NCI-H1092 (cell line): Measurements from ENCODE around the gene VWA8.
A peak's percentile ranks its signal among the peaks of the same experiment; 100 is the strongest.
"Not testable (repeated sequence)": the region's sequence is repeated elsewhere in the genome, so short reads cannot be mapped to it uniquely, and the experiment has no call there.

Source experiments
- DNase-seq: peaks from one replicate; lab custom pipeline; 2025; lab: John Stamatoyannopoulos, UW

VWA8 gene

DNA sequence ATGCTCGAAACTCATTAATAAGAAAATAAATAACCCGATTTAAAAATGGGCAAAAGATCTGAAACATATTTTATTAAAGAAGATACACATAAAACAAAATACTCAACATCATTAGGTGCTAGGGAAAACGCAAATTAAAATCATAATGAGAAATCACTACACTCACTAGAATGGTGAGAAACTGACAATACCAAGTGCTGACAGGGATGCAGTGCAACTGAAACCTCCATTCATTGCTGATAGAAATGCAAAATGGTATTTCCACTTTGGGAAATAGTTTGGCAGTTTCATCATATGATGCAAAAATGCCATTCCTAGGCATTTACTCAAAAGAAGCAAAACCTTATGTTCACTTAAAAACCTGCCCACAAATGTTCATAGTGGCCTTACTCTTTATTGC, 278.1 kb downstream of the VWA8 start:
- DNase-seq: no peak

DNA sequence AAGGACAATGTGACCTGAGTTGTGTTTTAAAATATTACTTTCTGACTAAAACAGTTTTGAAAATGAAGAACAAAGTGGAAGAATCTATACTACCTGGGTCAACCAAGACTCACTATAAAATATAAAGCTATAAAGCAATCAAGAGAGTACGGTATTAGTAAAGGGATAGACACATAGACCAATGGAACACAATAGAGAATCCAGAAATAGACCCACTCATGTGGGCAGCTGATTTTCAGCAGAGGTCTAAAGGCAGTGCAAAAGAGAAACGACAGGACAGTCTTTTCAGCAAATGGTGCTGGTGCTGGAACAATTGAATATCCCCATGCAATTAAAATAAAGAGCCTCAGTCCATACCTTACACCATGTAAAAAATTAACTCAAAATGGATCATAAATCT, 278.9 kb downstream of the VWA8 start:
- DNase-seq: no peak

DNA sequence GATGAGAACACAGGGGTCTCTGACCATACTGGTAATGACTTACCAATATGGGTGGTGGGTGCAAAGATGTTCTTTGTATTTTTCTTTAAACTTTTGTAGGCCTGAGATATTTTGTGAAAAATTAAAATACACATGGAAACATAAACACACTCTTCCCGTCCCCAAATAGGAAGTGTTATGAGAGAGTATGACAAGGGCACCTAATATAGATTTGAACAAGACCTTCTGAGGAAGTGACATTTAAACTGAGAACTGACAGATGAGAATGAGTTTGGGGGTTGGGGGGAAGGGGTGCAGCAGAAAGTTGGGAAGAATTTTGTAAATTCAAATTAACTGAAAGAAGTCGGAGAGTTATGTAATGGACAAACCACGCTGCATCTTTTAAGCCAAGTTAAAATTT, 279.3 kb downstream of the VWA8 start:
- DNase-seq: no peak

DNA sequence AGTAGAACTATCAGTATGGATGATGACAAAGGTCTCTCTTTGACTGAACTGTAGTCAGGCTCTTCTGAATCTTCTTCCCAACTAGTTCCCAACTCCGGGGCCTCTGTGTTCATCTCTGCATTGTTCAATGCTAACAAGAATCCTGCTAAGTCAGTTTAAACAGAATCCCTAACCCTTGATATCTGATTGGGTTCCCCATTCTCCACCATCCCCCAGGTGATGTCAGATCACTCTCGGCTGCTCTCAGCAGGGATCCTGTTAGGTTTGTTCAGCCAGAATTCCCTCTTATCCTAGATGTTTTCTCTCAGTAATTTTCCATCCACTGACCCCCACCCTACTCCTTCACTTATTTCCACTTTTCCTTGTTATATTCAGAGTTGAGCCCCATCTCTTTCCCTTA, 280.0 kb downstream of the VWA8 start:
- no peak for DNase-seq

DNA sequence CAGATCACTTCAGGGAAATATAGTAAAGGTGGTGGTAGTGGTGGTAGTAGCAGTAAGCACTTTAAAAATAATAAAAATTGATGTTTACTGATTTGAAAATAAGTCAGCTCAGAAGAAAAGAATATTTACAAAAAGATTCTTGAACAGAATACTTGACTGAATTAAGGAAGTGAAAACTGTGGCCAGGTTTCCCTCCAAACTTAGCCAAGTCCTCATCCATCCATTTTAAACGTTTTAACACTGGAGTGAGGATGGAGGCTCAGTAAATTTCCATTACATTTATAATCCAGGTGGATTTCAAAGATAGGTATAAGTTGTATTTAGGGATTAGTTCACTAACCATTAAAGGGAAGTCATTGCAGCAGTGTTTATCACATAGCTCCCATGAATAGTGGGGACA, 282.1 kb downstream of the VWA8 start:
- no peak for DNase-seq

DNA sequence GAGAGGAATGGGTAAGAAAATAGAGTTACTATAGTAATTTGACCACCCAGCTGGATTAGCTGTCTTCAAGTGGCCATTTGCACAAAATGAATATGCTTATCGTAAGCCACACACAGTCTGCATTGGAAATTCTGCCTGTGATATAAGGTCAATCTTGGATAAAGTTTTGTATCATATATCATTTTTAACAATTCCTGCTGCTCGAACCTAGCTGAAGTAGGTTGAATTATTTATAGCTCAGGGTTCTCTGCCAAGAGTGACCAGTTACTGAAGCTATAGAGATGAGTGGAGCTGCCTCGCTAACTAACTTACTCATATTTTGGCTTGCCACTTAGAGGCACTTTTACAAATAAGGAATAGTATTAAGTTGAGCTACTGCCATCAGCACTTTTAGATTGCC, 282.7 kb downstream of the VWA8 start:
- no peak for DNase-seq

DNA sequence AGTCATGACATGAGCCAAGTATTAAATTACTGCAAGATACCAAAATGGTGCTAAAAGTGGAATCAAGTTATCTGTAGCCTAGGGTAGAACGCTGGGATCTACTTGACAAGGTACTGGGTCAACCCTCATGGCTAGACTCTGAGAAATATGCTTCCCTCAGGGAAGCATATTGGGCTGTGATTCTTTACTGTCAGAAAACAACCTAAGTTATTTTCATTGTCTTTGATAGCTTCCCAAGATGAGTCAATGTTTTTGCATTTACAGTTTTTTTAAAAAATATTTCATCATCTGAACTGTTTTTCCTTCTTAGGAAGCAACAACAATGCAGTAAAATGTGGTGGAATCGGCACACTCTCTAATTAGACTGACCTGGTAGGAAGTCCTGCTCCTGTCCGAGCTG, 285.6 kb downstream of the VWA8 start:
- DNase-seq: no peak

DNA sequence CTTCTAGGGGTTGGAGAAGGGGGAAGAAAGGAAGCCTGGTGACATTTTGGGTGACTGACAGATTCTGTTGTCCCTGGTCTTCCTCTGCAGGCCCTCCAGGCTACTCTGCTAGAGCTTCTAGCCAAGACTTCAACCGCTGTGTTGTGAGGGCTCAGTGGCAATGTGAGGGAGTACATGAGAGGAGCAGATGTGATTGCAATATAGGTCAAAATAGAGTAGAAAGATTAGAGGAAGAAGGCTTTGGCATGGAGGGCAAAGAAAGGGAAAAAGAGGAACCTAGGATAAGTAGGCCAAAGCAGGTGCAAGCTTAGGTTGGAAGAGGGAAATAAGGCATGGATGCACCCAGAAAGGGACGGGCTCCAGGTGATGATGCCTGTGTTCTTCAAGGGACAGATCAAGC, 286.7 kb downstream of the VWA8 start:
- no peak for DNase-seq

DNA sequence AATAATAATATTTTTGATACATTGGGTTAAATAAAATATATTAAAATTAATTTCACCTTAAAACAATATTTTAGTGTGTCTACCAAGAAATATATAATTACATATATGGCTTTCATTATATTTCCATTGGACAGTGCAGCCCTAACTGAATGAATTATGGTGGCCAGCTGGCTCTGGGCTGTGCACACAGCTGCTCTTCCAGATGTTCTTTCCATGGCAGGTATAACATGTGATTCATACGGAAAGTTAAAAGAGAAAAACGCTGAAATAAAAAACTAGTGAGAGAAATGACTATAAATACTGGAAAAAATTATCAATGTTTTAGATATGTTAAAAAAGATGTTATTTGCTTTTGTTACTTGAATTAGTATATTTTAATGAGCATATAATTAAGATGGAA, 287.3 kb downstream of the VWA8 start:
- no peak for DNase-seq

DNA sequence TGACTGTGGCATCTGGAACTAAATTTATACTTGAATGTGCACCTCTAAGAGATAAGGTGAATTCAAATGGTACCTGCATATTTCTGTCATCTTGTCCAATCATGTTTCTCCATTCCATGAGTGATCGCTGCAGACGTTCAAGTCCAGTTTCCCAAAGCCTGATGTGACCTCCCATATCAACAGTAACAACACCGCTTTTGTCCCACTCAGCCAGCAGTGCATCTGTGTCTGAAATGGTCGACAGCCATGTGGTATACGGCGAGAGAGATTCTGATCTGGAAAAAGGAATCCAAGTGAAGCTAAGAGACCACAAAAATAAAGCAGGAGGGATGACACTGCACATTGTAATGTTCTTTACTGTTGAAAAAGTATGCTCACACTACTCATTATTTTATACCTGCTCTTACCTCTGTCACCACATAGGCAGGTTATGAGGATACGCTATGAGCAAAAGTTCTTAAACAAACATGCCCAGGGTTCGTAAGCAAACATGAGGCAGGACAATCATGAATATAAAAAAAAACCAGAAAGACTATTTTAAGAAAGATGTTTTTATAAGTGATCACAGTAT, 290.0 kb downstream of the VWA8 start:
- no peak for DNase-seq

DNA sequence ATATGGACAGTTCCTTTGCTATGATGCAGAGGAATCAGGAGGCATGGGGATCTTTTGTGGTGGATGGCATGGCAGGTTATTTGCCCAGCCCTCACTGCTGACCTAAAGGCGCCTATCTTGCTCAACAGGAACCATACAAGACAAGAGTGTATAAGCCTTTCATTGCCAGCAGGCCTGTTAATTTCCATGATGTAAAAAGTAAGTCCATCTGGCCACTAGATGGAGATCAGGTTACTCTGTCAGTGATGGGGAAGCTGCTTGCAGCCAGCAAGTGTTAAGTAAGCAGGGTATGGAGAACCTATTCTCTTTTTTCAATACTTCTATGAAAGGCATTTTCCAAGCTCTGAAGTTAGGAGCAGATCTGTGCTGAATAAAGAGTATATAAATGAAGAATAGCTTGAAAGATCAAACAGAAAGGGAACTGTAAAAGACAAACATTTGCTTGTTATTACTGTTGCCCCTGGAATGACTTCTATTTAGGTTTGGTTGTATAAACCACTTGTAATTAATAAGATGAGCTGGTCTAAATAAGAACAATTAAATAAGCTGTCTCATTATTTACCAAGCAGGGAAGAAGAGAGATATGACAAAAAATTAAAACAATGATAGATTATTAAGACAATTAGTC, 292.7 kb downstream of the VWA8 start:
- DNase-seq: peak; percentile 66

DNA sequence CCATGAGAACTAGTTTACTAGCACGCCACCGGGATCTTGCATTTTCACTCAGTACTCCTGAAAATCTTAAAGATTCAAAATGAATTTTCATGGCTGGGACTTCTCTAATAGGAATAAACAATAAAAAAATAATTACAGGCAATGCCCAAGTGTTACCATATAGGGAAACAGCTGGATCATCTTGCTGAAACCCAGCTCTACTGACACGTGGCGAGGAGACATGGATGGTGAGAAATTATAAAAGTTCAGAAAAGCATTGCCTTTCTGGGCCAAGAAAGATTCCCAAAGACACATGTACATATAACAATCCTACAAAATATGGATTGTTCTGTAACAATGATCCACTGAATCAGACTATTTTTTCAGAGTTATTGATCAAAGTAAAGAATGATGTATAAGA, 294.3 kb downstream of the VWA8 start:
- no peak for DNase-seq

DNA sequence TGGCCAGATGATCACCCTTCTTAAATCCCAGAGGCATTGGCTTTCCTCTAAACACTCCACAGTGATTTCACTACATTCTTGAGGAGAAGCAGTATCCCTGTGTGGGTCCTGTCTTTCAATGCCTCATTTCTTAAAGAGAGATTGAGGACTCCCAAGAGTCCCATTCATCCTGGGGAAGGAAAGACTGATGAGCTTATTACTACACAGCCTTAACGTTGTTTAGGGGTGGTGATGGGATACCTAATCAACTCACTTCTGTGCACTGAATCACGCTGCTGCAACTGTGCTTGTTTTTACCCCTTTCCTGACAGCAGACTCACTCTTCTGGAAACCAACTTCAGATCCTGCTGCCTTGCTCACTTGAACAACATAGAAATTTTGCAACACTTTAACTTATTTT, 300.5 kb downstream of the VWA8 start:
- no peak for DNase-seq

DNA sequence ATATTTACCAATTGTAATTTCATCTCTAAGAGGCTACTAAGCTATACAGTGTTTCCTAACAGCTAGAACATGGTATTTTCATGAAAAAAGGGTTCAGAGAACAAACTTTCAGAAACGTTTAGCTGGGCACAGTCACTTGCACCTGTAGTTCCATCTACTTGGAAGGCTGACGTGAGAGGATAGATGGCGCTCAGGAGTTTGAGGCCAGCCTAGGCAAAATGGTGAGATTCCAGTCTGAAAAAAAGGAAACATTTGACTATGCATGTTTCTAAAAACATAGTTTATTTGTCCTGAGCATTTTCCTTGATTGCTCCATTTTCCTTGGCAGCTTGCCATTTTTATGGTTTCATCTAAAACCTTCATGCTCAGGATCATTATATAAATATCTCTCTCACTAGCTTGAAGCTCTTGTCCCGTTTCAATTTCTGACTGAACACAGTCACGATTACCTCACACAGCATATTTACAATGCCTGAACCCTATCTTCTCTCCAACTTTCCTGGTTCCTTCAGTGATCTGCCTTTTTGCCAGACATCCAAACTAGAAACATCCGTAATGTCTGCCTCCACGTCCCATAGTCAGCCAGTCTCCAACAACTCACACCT, 302.8 kb downstream of the VWA8 start:
- DNase-seq: no peak

DNA sequence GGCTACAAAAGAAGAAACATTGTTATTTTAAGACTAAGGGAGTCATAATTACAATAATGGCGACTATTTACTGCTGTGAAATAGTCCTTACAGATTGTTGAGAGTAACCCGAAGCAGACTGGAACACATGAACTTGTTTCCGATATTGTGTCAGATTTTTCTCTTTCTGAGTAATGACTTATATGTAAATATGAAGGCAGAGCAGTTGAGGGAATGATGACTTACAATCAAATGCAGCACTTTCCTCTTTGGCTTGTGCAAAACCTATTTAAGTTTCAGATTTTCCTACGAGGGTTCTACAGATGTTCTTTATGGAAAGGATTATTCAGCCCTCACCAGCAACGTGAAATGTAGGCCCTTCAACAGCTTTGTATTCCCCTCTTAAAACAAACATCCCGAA, 304.9 kb downstream of the VWA8 start:
- DNase-seq: no peak

DNA sequence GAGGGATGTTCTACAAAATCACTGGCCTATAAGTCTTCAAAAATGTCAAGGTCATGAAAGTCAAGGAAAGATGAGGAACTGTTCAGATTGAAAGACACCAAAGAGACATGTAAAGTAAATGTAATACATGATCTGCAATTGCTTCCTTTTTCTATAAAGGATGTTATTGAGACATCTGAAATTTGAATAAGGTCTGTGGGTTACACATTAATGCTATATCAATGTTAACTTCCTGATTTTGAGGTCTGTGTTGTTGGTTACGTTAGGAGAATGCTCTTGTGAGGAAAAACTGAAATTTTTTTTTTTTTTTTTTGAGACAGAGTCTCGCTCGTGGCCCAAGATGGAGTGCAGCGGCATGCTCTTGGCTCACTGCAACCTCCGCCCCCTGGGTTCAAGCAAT, 306.1 kb downstream of the VWA8 start:
- no peak for DNase-seq

DNA sequence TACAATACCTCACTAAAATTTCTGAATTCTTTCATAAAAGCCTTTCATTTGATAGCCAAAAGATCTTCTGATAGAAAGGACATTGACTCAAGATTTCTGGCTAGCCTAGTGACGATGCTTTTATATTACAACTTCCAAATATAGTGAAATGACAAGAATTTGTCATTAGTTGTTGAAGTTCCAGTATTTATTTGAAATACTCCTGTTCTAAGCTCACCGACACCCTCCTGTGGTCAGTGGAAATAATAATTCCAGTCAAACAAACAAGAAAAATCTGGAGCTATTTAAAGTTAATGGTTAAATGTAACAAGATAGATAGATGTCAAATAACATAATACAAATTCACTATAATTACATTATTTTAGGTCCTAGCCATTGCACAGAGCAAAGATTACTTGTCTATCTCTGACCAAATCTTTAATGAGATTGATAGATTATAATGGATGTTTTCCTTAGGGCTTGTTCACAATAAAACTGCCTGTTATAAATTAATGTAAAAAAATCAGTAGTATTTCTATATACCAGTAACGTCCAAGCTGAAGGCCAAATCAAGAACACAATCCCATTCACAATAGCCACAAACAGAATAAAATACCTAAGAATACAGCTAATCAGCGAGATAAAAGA, 308.1 kb downstream of the VWA8 start:
- peak; percentile 5 for DNase-seq

DNA sequence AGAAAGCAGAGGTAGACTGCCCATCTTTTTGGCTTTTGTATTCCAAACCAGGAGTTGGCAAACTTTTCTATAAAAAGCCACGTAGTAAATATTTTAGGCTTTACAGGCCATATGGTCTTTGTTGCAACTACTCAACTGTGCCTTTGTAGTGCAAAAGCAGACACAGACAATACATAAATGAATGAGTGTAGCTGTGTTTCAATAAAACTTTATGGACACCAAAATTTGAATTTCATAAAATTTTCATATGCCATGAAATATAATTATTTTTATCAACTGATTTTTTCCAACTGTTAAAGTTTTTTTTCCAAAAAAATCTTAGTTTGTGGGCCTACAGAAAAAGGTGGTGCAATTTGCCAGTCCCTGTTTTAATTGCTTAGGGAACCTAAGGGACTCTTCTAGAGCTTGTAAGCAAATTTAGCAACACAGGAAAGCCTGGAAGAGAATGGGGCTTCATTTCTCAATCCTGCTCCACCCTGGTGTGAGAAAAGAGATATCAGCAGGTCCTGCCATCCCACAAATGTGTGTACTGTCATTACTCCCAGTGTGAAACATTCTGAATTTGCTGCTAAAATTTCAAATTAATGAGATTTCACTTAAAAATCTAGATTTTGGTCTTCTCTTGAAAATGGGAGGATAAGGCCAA, 309.4 kb downstream of the VWA8 start:
- DNase-seq: no peak

DNA sequence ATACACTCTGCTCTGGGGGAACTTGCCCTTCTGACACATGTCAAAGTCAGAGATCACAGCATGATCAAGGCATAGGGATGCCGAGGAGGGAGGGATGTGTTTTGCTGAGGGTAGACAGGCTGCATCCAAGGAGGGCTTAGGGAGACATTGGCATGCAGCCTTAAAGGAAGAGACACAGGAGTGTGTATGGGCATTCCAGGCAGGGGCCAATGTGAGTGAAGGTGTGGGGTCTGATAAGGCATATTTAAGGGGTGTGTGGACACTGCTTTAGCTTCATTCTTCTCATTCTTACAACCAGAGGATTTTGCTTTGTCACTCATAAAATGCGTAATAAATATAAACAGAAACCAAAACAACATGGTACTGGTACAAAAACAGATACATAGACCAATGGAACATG, 310.2 kb downstream of the VWA8 start:
- no peak for DNase-seq

DNA sequence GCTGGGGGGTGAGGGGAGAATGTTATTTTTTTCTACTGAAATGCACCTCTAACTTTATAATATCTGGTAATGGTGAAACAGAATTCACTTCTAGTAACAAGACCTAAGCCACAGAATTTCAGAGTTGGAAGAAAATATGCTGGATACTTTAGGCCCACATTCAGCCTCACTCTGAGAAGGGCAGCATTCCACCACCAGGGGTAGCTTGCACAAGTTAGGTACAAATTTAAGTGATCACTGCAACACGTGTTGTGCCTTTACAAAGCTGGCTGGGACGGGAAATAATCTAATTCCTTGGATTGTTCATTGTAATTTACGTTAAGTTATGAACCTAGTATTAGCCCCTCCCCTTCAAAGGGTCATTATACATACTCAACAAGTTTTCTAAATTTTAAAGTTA, 311.2 kb downstream of the VWA8 start:
- no peak for DNase-seq

DNA sequence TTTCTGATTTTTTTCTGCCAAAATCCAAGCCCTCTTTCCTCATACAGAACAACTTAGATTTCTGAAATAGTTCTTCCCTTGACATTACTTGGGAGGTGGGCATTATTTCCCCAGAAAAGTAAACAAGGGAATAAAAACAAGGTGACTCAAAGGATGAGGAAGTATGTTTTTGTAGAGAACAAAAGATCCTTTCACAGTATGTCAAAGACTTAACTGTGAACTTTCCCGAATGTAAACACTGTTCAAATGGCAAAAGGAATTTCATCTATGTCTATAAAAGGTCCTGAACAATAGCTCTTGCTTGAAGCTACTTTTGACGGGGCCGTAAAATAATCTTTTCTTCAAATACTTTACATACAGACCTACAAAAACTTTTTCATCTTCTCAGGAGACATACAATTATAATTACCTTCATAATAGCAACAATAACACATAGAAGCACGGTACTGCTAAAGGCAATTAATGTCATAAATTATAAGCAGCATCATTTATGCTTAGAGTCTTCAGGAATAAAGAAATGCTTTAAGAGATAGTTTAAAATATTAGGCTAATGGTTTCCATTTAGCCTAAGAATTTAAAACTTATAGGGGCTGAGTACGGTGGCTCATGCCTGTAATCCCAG, 312.5 kb downstream of the VWA8 start:
- DNase-seq: no peak

DNA sequence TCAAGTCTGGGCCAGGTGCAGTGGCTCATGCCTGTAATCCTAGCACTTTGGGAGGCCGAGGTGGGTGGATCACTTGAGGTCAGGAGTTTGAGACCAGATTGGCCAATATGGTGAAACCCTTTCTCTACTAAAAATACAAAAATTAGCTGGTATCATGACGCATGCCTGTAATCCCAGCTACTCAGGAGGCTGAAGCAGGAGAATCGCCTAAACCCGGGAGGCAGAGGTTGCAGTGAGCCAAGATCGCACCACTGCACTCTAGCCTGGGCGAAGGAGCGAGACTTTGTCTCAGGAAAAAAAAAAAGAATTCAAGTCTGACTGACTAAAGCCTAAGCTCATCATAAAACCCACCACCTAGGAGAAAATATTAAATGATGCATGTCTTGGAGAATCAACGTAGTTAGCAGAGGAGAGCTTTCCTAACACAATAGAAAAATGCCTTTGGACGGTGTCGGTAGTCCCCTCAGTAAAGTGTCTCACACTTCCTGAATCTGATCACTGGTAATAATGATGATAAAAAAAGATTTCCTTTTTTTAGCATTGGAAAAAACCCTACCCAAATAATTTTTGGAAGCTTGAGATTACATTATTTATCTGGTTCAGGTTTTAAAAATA, 313.1 kb downstream of the VWA8 start:
- DNase-seq: not testable (repeated sequence)
